ENCODE data around the gene PROKR2. TPM values are rescaled to one million over a fixed set of nuclear protein-coding genes. Genes with fewer than 3 reads are reported as not detected.

Gene PROKR2
- total and polyA plus RNA-seq, 2 of the 13 experiments (the other 11 are each of a cell fraction or from before 2014, with no cell fraction given) = not detected

- TF ChIP-seq, protein P1, sequence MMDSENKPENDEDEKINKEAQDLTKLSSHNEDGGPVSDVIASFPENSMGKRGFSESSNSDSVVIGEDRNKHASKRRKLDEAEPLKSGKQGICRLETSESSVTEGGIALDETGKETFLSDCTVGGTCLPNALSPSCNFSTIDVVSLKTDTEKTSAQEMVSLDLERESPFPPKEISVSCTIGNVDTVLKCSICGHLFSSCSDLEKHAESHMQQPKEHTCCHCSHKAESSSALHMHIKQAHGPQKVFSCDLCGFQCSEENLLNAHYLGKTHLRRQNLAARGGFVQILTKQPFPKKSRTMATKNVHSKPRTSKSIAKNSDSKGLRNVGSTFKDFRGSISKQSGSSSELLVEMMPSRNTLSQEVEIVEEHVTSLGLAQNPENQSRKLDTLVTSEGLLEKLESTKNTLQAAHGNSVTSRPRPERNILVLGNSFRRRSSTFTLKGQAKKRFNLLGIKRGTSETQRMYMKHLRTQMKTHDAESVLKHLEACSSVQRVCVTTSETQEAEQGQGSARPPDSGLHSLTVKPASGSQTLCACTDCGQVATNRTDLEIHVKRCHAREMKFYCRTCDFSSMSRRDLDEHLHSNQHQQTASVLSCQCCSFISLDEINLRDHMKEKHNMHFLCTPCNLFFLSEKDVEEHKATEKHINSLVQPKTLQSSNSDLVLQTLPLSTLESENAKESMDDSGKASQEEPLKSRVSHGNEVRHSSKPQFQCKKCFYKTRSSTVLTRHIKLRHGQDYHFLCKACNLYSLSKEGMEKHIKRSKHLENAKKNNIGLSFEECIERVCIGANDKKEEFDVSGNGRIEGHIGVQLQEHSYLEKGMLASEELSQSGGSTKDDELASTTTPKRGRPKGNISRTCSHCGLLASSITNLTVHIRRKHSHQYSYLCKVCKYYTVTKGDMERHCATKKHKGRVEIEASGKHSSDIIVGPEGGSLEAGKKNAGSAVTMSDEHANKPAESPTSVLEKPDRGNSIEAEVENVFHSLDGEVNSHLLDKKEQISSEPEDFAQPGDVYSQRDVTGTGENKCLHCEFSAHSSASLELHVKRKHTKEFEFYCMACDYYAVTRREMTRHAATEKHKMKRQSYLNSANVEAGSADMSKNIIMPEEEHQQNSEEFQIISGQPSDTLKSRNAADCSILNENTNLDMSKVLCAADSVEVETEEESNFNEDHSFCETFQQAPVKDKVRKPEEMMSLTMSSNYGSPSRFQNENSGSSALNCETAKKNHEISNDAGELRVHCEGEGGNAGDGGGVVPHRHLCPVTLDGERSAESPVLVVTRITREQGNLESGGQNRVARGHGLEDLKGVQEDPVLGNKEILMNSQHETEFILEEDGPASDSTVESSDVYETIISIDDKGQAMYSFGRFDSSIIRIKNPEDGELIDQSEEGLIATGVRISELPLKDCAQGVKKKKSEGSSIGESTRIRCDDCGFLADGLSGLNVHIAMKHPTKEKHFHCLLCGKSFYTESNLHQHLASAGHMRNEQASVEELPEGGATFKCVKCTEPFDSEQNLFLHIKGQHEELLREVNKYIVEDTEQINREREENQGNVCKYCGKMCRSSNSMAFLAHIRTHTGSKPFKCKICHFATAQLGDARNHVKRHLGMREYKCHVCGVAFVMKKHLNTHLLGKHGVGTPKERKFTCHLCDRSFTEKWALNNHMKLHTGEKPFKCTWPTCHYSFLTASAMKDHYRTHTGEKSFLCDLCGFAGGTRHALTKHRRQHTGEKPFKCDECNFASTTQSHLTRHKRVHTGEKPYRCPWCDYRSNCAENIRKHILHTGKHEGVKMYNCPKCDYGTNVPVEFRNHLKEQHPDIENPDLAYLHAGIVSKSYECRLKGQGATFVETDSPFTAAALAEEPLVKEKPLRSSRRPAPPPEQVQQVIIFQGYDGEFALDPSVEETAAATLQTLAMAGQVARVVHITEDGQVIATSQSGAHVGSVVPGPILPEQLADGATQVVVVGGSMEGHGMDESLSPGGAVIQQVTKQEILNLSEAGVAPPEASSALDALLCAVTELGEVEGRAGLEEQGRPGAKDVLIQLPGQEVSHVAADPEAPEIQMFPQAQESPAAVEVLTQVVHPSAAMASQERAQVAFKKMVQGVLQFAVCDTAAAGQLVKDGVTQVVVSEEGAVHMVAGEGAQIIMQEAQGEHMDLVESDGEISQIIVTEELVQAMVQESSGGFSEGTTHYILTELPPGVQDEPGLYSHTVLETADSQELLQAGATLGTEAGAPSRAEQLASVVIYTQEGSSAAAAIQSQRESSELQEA (CRISPR knock-in tag; IDR thresholded peaks at IDR 0.05; ENCODE audit: not compliant biosample characterization) = no peak
- no peak for TF ChIP-seq RARA (CRISPR knock-in tag; IDR thresholded peaks at IDR 0.05)
- TF ChIP-seq, protein P2, sequence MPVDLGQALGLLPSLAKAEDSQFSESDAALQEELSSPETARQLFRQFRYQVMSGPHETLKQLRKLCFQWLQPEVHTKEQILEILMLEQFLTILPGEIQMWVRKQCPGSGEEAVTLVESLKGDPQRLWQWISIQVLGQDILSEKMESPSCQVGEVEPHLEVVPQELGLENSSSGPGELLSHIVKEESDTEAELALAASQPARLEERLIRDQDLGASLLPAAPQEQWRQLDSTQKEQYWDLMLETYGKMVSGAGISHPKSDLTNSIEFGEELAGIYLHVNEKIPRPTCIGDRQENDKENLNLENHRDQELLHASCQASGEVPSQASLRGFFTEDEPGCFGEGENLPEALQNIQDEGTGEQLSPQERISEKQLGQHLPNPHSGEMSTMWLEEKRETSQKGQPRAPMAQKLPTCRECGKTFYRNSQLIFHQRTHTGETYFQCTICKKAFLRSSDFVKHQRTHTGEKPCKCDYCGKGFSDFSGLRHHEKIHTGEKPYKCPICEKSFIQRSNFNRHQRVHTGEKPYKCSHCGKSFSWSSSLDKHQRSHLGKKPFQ (CRISPR knock-in tag; IDR thresholded peaks at IDR 0.05; ENCODE audit: insufficient replicate concordance) = no peak
- no peak for TF ChIP-seq ZNF776 (CRISPR knock-in tag; IDR thresholded peaks at IDR 0.05)
- no peak for TF ChIP-seq KDM5B (CRISPR knock-in tag; IDR thresholded peaks at IDR 0.05; ENCODE audit: borderline replicate concordance)
- no peak for TF ChIP-seq ZNF143 (CRISPR knock-in tag; IDR thresholded peaks at IDR 0.05)
- TF ChIP-seq ZNF432 (CRISPR knock-in tag; IDR thresholded peaks at IDR 0.05; ENCODE audit: borderline replicate concordance) = no peak
- no peak for TF ChIP-seq ZNF607 (CRISPR knock-in tag; IDR thresholded peaks at IDR 0.05; ENCODE audit: borderline replicate concordance)
- TF ChIP-seq ZIK1 (CRISPR knock-in tag; IDR thresholded peaks at IDR 0.05; ENCODE audit: borderline replicate concordance, low read depth) = no peak
- 0 out of 2 replicates have a peak, but pooled peaks have one; percentile 30 for TF ChIP-seq FOXA3 (CRISPR knock-in tag; IDR thresholded peaks at IDR 0.05)
- TF ChIP-seq ZKSCAN1 (IDR thresholded peaks at IDR 0.05; ENCODE audit: low read length) = no peak
- no peak for TF ChIP-seq ZNF510 (CRISPR knock-in tag; IDR thresholded peaks at IDR 0.05; ENCODE audit: low read depth)
- no peak for TF ChIP-seq GZF1 (CRISPR knock-in tag; IDR thresholded peaks at IDR 0.05)
- TF ChIP-seq ZFP36 (IDR thresholded peaks at IDR 0.05; ENCODE audit: borderline replicate concordance, low read depth, low read length, partially characterized antibody) = no peak
- TF ChIP-seq FOXP1 (IDR thresholded peaks at IDR 0.05) = no peak
- peak; percentile 53; the same call in 1 of the 2 replicates for TF ChIP-seq FOXP1 (CRISPR knock-in tag; IDR thresholded peaks at IDR 0.05)
- TF ChIP-seq SOX6 (IDR thresholded peaks at IDR 0.05) = no peak
- peak; percentile 71; the same call in 1 of the 2 replicates for TF ChIP-seq SOX6 (CRISPR knock-in tag; IDR thresholded peaks at IDR 0.05)
- TF ChIP-seq HDAC2 (CRISPR knock-in tag; IDR thresholded peaks at IDR 0.05) = peak; percentile 62; the same call in 1 of the 2 replicates
- no peak for TF ChIP-seq ZNF747 (CRISPR knock-in tag; IDR thresholded peaks at IDR 0.05; ENCODE audit: borderline replicate concordance)
- 0 out of 2 replicates have a peak, but pooled peaks have one; percentile 18 for TF ChIP-seq NR2F6 (IDR thresholded peaks at IDR 0.05)
- no peak for TF ChIP-seq NR2F6 (CRISPR knock-in tag; IDR thresholded peaks at IDR 0.05)
- peak; percentile 89 for TF ChIP-seq SIN3A (IDR thresholded peaks at IDR 0.05; ENCODE audit: borderline replicate concordance, low read depth, low read length)
Observed at GRCh38 chr20:5297280-5298004, 19.3 kb downstream of the PROKR2 start (continued).
